ENCODE data around the gene THRB. TPM values are rescaled to one million over a fixed set of nuclear protein-coding genes. Genes with fewer than 3 reads are reported as not detected.

Gene THRB
- total and polyA plus RNA-seq, 2 donors (not counting 3 experiments of a cell fraction or from before 2014, with no cell fraction given), result 0.06 TPM; not detected in 1

GRCh38 chr3:24355806-24356205 is 138.8 kb downstream of the THRB start:
- Histone ChIP-seq H4K20me1 (replicated peaks; ENCODE audit: control insufficient read depth, extremely low read depth, insufficient read depth, low read length) (no peaks in the 10 kb centered on the region), H3K4me3 (replicated peaks in 1 of 3; ENCODE audit: insufficient read depth in 1 of 3, low read depth in 1 of 3, low read length in 3 of 3) (no peak overlapping the region), H3K9me1 (replicated peaks; ENCODE audit: control insufficient read depth, extremely low read depth, insufficient read depth, low read length) (no peaks in the 10 kb centered on the region), H3K4me1 (ENCODE audit: control insufficient read depth, extremely low read depth, insufficient read depth, low read length) (no peaks in the 10 kb centered on the region), H2AFZ (ENCODE audit: low read depth, low read length) (no peak overlapping the region), H3K79me2 (ENCODE audit: control insufficient read depth, insufficient read depth, low read length) (no peaks in the 10 kb centered on the region), H3K36me3 (ENCODE audit: control insufficient read depth in 2 of 2, extremely low read depth in 1 of 2, insufficient read depth in 2 of 2, low read length in 2 of 2) (no peaks in the 10 kb centered on the region), H3K9me3 (replicated peaks; ENCODE audit: control insufficient read depth, insufficient read depth, low read length) (no peaks in the 10 kb centered on the region), H3K4me2 (ENCODE audit: insufficient read depth, low read length) (no peak overlapping the region), H3K27me3 (ENCODE audit: control insufficient read depth in 2 of 2, insufficient read depth in 2 of 2, low read length in 2 of 2) (no peaks in the 10 kb centered on the region), H3K9ac (replicated peaks; ENCODE audit: extremely low read depth, insufficient read depth, low read length) (no peak overlapping the region), H3K27ac (ENCODE audit: insufficient read depth, low read depth, low read length) (no peak overlapping the region)
- no TSS peak for BruUV-seq (replicated peaks)
- ChIA-PET CTCF (no interaction called here), POLR2A (no interaction called here)
- no peak for FAIRE-seq
- dilution Hi-C loops (cut with MboI; ENCODE audit: extremely low pct_ligation_motif_present, low sequenced_read_pairs) (no loop called here), intact Hi-C loops (cut with micrococcal nuclease) (no loop called here)
- peak; percentile 11 for DNase-seq (ENCODE audit: low read depth, low spot score)
- no peak for TF ChIP-seq GATA2 (IDR thresholded peaks at IDR 0.05; ENCODE audit: insufficient read depth, insufficient read length, low read depth, low read length)
- TF ChIP-seq, protein P1, sequence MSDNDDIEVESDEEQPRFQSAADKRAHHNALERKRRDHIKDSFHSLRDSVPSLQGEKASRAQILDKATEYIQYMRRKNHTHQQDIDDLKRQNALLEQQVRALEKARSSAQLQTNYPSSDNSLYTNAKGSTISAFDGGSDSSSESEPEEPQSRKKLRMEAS (IDR thresholded peaks at IDR 0.05; ENCODE audit: insufficient read depth, insufficient read length), result no peak
- no peak for TF ChIP-seq POLR2AphosphoS5 (IDR thresholded peaks at IDR 0.05; ENCODE audit: insufficient read depth, low read depth, low read length)
- no peak for TF ChIP-seq FOS (IDR thresholded peaks at IDR 0.05; ENCODE audit: borderline replicate concordance, insufficient read depth, low read length)

GRCh38 chr3:24354230-24354629 is 140.4 kb downstream of the THRB start:
- Histone ChIP-seq H3K9ac (replicated peaks; ENCODE audit: extremely low read depth, insufficient read depth, low read length) (no peak overlapping the region), H3K9me1 (replicated peaks; ENCODE audit: control insufficient read depth, extremely low read depth, insufficient read depth, low read length) (no peaks in the 10 kb centered on the region), H3K4me1 (ENCODE audit: control insufficient read depth, extremely low read depth, insufficient read depth, low read length) (no peaks in the 10 kb centered on the region), H3K27ac (ENCODE audit: insufficient read depth, low read depth, low read length) (no peak overlapping the region), H3K36me3 (ENCODE audit: control insufficient read depth in 2 of 2, extremely low read depth in 1 of 2, insufficient read depth in 2 of 2, low read length in 2 of 2) (no peaks in the 10 kb centered on the region), H3K79me2 (ENCODE audit: control insufficient read depth, insufficient read depth, low read length) (no peaks in the 10 kb centered on the region), H3K27me3 (ENCODE audit: control insufficient read depth in 2 of 2, insufficient read depth in 2 of 2, low read length in 2 of 2) (no peaks in the 10 kb centered on the region), H3K4me3 (replicated peaks in 1 of 3; ENCODE audit: insufficient read depth in 1 of 3, low read depth in 1 of 3, low read length in 3 of 3) (no peak overlapping the region), H3K4me2 (ENCODE audit: insufficient read depth, low read length) (no peak overlapping the region), H2AFZ (ENCODE audit: low read depth, low read length) (no peak overlapping the region), H4K20me1 (replicated peaks; ENCODE audit: control insufficient read depth, extremely low read depth, insufficient read depth, low read length) (no peaks in the 10 kb centered on the region), H3K9me3 (replicated peaks; ENCODE audit: control insufficient read depth, insufficient read depth, low read length) (no peaks in the 10 kb centered on the region)
- POLR2A ChIA-PET, result no interaction called here
- intact Hi-C loops (cut with micrococcal nuclease), result no loop called here
- CTCF ChIA-PET, result no interaction called here
- dilution Hi-C loops (cut with MboI; ENCODE audit: extremely low pct_ligation_motif_present, low sequenced_read_pairs), result no loop called here
- FAIRE-seq, result no peak
- BruUV-seq (replicated peaks), result no TSS peak
- no peak for TF ChIP-seq JUN (IDR thresholded peaks at IDR 0.05; ENCODE audit: borderline replicate concordance, insufficient read depth, insufficient read length, low read depth)
- TF ChIP-seq MYC (IDR thresholded peaks at IDR 0.05; ENCODE audit: low read depth, low read length), result no peak
- no peak for TF ChIP-seq POLR2AphosphoS5 (IDR thresholded peaks at IDR 0.05; ENCODE audit: insufficient read depth, low read depth, low read length)
- TF ChIP-seq POLR2A (IDR thresholded peaks at IDR 0.05; ENCODE audit: low read depth, low read length), result no peak
- TF ChIP-seq FOS (IDR thresholded peaks at IDR 0.05; ENCODE audit: borderline replicate concordance, insufficient read depth, low read length), result no peak
- TF ChIP-seq GATA2 (IDR thresholded peaks at IDR 0.05; ENCODE audit: insufficient read depth, insufficient read length, low read depth, low read length), result no peak
- TF ChIP-seq EZH2 (IDR thresholded peaks at IDR 0.05; ENCODE audit: borderline replicate concordance, low read depth, low read length, severe bottlenecking), result no peak
- TF ChIP-seq CTCF (IDR thresholded peaks at IDR 0.05; ENCODE audit: extremely low read depth in 1 of 2, insufficient read depth in 1 of 2, low read depth in 1 of 2, low read length in 2 of 2), result no peak
- no peak for DNase-seq (ENCODE audit: low read depth, low spot score)

Data from endothelial cell of umbilical vein (primary cell).